Liver (tissue), 9 donors: ENCODE data around the gene ADNP. TPM values are rescaled to one million over a fixed set of nuclear protein-coding genes. Genes with fewer than 3 reads are reported as not detected.

Experiments used
- DNase-seq: peaks from one replicate; pipeline ENCODE4 v3.0.0-alpha.2; 2017; ENCODE audit warnings: low spot score
- H3K27ac ChIP-seq, 2 donors: one replicate each; pipeline ENCODE4 v1.7.0; 2013; ENCODE audit warnings: inconsistent platforms in 2 of 2, low read length in 2 of 2, control low read depth in 1 of 2, low read depth in 1 of 2, mild to moderate bottlenecking in 1 of 2
- H3K27me3 ChIP-seq, 4 donors: one replicate each; pipeline versions ENCODE4 v1.6.1 to v1.7.0; 2013; ENCODE audit warnings: low read length in 3 of 4, inconsistent platforms in 1 of 4, mild to moderate bottlenecking in 1 of 4, moderate library complexity in 1 of 4; ENCODE audit not compliant: control insufficient read depth in 4 of 4, insufficient read depth in 4 of 4
- H3K36me3 ChIP-seq, 4 donors: one replicate each; pipeline versions ENCODE4 v1.6.1 to v1.7.0; 2013; ENCODE audit warnings: low read length in 3 of 4, mild to moderate bottlenecking in 3 of 4, low read depth in 1 of 4, moderate library complexity in 1 of 4; ENCODE audit not compliant: control insufficient read depth in 4 of 4, insufficient read depth in 3 of 4
- H3K4me1 ChIP-seq, 4 donors: one replicate each; pipeline versions ENCODE4 v1.6.1 to v1.7.0; 2013; ENCODE audit warnings: low read length in 3 of 4, mild to moderate bottlenecking in 3 of 4, moderate library complexity in 1 of 4; ENCODE audit not compliant: control insufficient read depth in 4 of 4, insufficient read depth in 4 of 4
- H3K4me3 ChIP-seq, 3 donors: one replicate each; pipeline versions ENCODE4 v1.6.1 to v1.7.0; 2013; ENCODE audit warnings: low read length in 3 of 3, control low read depth in 1 of 3, low read depth in 1 of 3, mild to moderate bottlenecking in 1 of 3
- H3K9ac ChIP-seq, 2 donors: one replicate each; pipeline ENCODE4 v1.7.0; 2013; ENCODE audit warnings: low read length in 2 of 2, mild to moderate bottlenecking in 2 of 2, moderate library complexity in 2 of 2, control low read depth in 1 of 2, low read depth in 1 of 2
- H3K9me3 ChIP-seq, 4 donors: one replicate each; pipeline versions ENCODE4 v1.6.1 to v1.7.0; 2013; ENCODE audit warnings: low read length in 3 of 4; ENCODE audit not compliant: control insufficient read depth in 4 of 4
- EGR1 ChIP-seq, 2 donors: IDR thresholded peaks; 2 replicates each; pipeline ENCODE4 v1.6.1; 2016 to 2018; ENCODE audit warnings: antibody characterized with exemption in 2 of 2, low read depth in 2 of 2
- FOXA1 ChIP-seq: IDR thresholded peaks from 2 replicates; pipeline ENCODE4 v1.6.1; 2016; ENCODE audit warnings: antibody characterized with exemption
- FOXA2 ChIP-seq: IDR thresholded peaks from 2 replicates; pipeline ENCODE4 v1.6.1; 2016; ENCODE audit warnings: antibody characterized with exemption
- GABPA ChIP-seq, 2 donors: IDR thresholded peaks in 1 of 2; conservative IDR thresholded peaks in 1 of 2; 2 replicates each; pipeline ENCODE4 v1.6.1; 2016; ENCODE audit warnings: antibody characterized with exemption in 2 of 2, mild to moderate bottlenecking in 1 of 2, moderate library complexity in 1 of 2
- HNF4A ChIP-seq, 2 donors: conservative IDR thresholded peaks; 2 replicates each; pipeline ENCODE4 v1.6.1; 2016; ENCODE audit warnings: antibody characterized with exemption in 2 of 2, mild to moderate bottlenecking in 2 of 2
- HNF4G ChIP-seq: IDR thresholded peaks from 2 replicates; pipeline ENCODE4 v1.6.1; 2016; ENCODE audit warnings: antibody characterized with exemption
- JUND ChIP-seq, 2 donors: IDR thresholded peaks; 2 replicates each; pipeline ENCODE4 v1.6.1; 2016; ENCODE audit warnings: antibody characterized with exemption in 2 of 2
- MAX ChIP-seq: IDR thresholded peaks from 2 replicates; pipeline ENCODE4 v1.6.1; 2016; ENCODE audit warnings: antibody characterized with exemption
- RAD21 ChIP-seq, 2 donors: IDR thresholded peaks; 2 replicates each; pipeline ENCODE4 v1.6.1; 2016; ENCODE audit warnings: antibody characterized with exemption in 2 of 2, mild to moderate bottlenecking in 2 of 2
- REST ChIP-seq: IDR thresholded peaks from 2 replicates; pipeline ENCODE4 v1.6.1; 2016; ENCODE audit warnings: antibody characterized with exemption, mild to moderate bottlenecking
- RXRA ChIP-seq, 2 donors: IDR thresholded peaks; 2 replicates each; pipeline ENCODE4 v1.6.1; 2017 to 2018; ENCODE audit warnings: antibody characterized with exemption in 2 of 2, mild to moderate bottlenecking in 1 of 2
- SP1 ChIP-seq: IDR thresholded peaks from 2 replicates; pipeline ENCODE4 v1.6.1; 2018; ENCODE audit warnings: antibody characterized with exemption, mild to moderate bottlenecking
- TAF1 ChIP-seq: conservative IDR thresholded peaks from 2 replicates; pipeline ENCODE4 v1.6.1; 2016; ENCODE audit warnings: antibody characterized with exemption, mild to moderate bottlenecking
- YY1 ChIP-seq: IDR thresholded peaks from 2 replicates; pipeline ENCODE4 v1.6.1; 2016; ENCODE audit warnings: antibody characterized with exemption, mild to moderate bottlenecking
- ZBTB33 ChIP-seq: IDR thresholded peaks from 2 replicates; pipeline ENCODE4 v1.6.1; 2016; ENCODE audit warnings: antibody characterized with exemption
- WGBS: extraction: QIAGEN DNeasy Blood & Tissue Kit; methylation state at CpG from one replicate; pipeline ENCODE4 v1.1.7; 2013; 5-methylcytosine and 5-hydroxymethylcytosine counted together
- polyA plus RNA-seq, 2 donors: library from polyadenylated mRNA; stranded (reverse) in 1 of 2; unstranded in 1 of 2; fragments of 200-250 nt in 1 of 2; fragments of >200 nt in 1 of 2; fragmentation: Nextera tagmentation in 1 of 2; extraction: Ambion mirVana in 1 of 2; gene quantifications; one replicate each; pipeline versions ENCODE4 v1.2.1 to v1.2.3, GENCODE V29; 2013 to 2015
- total RNA-seq, 2 donors: library from RNA; depleted of rRNA; stranded (reverse); fragments of >200 nt; gene quantifications; one replicate each; pipeline ENCODE4 v1.2.3, GENCODE V29; 2014
- TF ChIP-seq, protein P1 (sequence below): IDR thresholded peaks from 2 replicates; pipeline ENCODE4 v1.6.1; 2016; ENCODE audit warnings: antibody characterized with exemption
- TF ChIP-seq, protein P2 (sequence below): fragments of 150-350 bp; IDR thresholded peaks from 2 replicates; pipeline ENCODE4 v1.5.1; 2017; ENCODE audit warnings: improper control_type of control experiment, low read depth, low read length; ENCODE audit not compliant: missing input control
- donor health status: healthy.
- donor health status: healthy.
- donor health status: healthy.
- donor health status: healthy.
- donor health status: healthy.

The ADNP gene
- total and polyA plus RNA-seq, 4 donors = 9.3 to 25.4 (median 20.1) TPM

DNA sequence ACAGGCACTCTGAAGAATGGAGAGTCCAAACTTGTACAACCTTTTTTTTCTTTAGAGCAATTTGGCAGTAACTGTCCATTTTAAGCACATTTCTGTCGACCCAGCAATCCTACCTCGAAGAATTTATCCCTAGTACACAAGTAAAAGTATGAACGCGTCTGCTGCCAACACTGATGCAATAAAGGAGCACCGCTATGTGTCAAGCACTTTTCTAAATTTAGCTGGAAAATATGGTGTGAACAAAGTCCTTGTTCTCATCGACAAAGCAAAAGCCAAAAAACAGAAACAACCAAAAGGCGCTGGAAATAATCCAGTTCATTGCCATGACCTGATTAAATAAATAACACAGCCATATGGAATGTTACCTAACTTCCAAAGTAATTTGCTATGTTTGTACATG, 26.0 kb upstream of the ADNP start:
- H3K27ac ChIP-seq = peak overlapping the region; percentile 75 to 91
- H3K9ac ChIP-seq = peak overlapping the region; percentile 57 to 92
- peaks cover 0 to 3% (median 0%) of the 10 kb centered on the region in 4 donors for H3K9me3 ChIP-seq
- H3K36me3 ChIP-seq = peaks cover 5 to 17% (median 10%) of the 10 kb centered on the region in 4 donors
- 9% methylated on average over 7 of the region's 7 CpGs for WGBS
- H3K4me3 ChIP-seq = peak overlapping the region; percentile 76 to 97 (median 97)
- TF ChIP-seq RXRA (IDR thresholded peaks at IDR 0.05) (peak; percentile 37 to 51), GABPA (IDR thresholded peaks at IDR 0.05 in 1 of 2, conservative IDR thresholded peaks at IDR 0.05 in 1 of 2) (no peak), SP1 (peak; percentile 27), HNF4G (no peak), HNF4A (conservative IDR thresholded peaks at IDR 0.05) (peak; percentile 52 to 63), JUND (IDR thresholded peaks at IDR 0.05) (peak in 1 of 2 donors; percentile 52), MAX (no peak)
- TF ChIP-seq, protein P1, sequence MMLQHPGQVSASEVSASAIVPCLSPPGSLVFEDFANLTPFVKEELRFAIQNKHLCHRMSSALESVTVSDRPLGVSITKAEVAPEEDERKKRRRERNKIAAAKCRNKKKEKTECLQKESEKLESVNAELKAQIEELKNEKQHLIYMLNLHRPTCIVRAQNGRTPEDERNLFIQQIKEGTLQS = peak; percentile 75
- H3K27me3 ChIP-seq = no peaks in the 10 kb centered on the region
- DNase-seq = no peak
- H3K4me1 ChIP-seq = peaks cover 8 to 42% (median 30%) of the 10 kb centered on the region in 4 donors

DNA sequence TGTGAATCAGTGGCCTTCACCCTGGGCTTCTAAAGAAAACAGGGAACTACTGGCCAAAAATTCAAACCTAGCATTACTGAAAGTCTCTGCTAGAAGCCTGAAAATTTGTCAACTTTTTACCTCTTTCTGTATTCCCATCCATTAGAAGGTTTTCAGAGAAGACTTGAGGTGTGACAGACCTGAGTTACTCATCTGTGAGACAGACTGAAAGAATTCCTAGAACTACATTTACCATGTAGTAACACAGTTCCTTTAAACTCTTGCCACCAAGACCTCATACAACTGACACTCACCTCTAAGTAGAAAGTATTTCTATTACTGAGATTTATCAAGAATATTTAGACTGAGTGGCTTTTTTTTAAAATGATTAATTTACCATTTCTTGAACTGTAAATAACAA, 22.6 kb upstream of the ADNP start:
- no peak overlapping the region for H3K4me3 ChIP-seq
- peaks cover 2 to 25% (median 14%) of the 10 kb centered on the region in 4 donors for H3K4me1 ChIP-seq
- H3K36me3 ChIP-seq = peaks cover 8 to 36% (median 29%) of the 10 kb centered on the region in 4 donors
- H3K27ac ChIP-seq = no peak overlapping the region
- H3K9ac ChIP-seq = no peak overlapping the region
- H3K9me3 ChIP-seq = no peaks in the 10 kb centered on the region
- no peaks in the 10 kb centered on the region for H3K27me3 ChIP-seq
- TF ChIP-seq RAD21 (IDR thresholded peaks at IDR 0.05) = no peak
- DNase-seq = no peak

GRCh38 chr20:50953196-50953595, 22.0 kb upstream of the ADNP start:
- H3K4me1 ChIP-seq = peaks cover 2 to 24% (median 14%) of the 10 kb centered on the region in 4 donors
- H3K36me3 ChIP-seq = peaks cover 8 to 38% (median 34%) of the 10 kb centered on the region in 4 donors
- 97% methylated on average over 2 of the region's 2 CpGs for WGBS

More at GRCh38 chr20:50953196-50953595, 22.0 kb upstream of the ADNP start:
- no peak overlapping the region for H3K9ac ChIP-seq
- no peaks in the 10 kb centered on the region for H3K9me3 ChIP-seq
- no peak overlapping the region for H3K4me3 ChIP-seq
- no peak overlapping the region for H3K27ac ChIP-seq
- TF ChIP-seq FOXA2 (no peak), ZBTB33 (no peak), RAD21 (IDR thresholded peaks at IDR 0.05) (no peak), JUND (IDR thresholded peaks at IDR 0.05) (no peak), RXRA (IDR thresholded peaks at IDR 0.05) (no peak), EGR1 (IDR thresholded peaks at IDR 0.05; ENCODE audit: low read depth in 2 of 2) (no peak), SP1 (no peak), FOXA1 (no peak), MAX (no peak), TAF1 (no peak), REST (no peak), YY1 (no peak), HNF4G (no peak)
- TF ChIP-seq, protein P2, sequence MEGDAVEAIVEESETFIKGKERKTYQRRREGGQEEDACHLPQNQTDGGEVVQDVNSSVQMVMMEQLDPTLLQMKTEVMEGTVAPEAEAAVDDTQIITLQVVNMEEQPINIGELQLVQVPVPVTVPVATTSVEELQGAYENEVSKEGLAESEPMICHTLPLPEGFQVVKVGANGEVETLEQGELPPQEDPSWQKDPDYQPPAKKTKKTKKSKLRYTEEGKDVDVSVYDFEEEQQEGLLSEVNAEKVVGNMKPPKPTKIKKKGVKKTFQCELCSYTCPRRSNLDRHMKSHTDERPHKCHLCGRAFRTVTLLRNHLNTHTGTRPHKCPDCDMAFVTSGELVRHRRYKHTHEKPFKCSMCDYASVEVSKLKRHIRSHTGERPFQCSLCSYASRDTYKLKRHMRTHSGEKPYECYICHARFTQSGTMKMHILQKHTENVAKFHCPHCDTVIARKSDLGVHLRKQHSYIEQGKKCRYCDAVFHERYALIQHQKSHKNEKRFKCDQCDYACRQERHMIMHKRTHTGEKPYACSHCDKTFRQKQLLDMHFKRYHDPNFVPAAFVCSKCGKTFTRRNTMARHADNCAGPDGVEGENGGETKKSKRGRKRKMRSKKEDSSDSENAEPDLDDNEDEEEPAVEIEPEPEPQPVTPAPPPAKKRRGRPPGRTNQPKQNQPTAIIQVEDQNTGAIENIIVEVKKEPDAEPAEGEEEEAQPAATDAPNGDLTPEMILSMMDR = no peak
- TF ChIP-seq, protein P1 = no peak
- no peak for DNase-seq
- H3K27me3 ChIP-seq = no peaks in the 10 kb centered on the region
